PC-9 (cell line): ENCODE measurements around the gene ARHGAP24.

Experiments
- CTCF ChIP-seq: fragments of 200-600 bp; sonication (generic); conservative IDR thresholded peaks from 2 replicates; pipeline ENCODE4 v1.6.1; 2017; ENCODE audit warnings: mixed run types, antibody characterized with exemption, mild to moderate bottlenecking, moderate library complexity
- EZH2 ChIP-seq: fragments of 200-600 bp; sonication (generic); IDR thresholded peaks from 2 replicates; pipeline ENCODE4 v1.8.0; 2017; ENCODE audit warnings: antibody characterized with exemption, low read depth

GRCh38 chr4:85495621-85496020 is 20.7 kb downstream of the ARHGAP24 start:
- TF ChIP-seq EZH2 (no peak), CTCF (no peak)
